ACC112 (cell line): ENCODE results near the gene SLC17A4.

Experiments
- H2AFZ ChIP-seq: fragments of 200-600 bp; sonication (generic); one replicate; pipeline ENCODE4 v1.6.0; 2017; ENCODE audit warnings: antibody characterized with exemption, low read length; ENCODE audit not compliant: unreplicated experiment
- H3K27ac ChIP-seq: fragments of 200-600 bp; sonication (generic); 2 replicates; pipeline ENCODE4 v1.5.1; 2014; ENCODE audit warnings: low read depth, mild to moderate bottlenecking, antibody characterized with exemption, low read length, moderate library complexity
- H3K27me3 ChIP-seq: fragments of 200-600 bp; sonication (generic); 2 replicates; pipeline ENCODE4 v1.6.1; 2014; ENCODE audit warnings: mild to moderate bottlenecking, antibody characterized with exemption, low read length, moderate library complexity, mixed read lengths; ENCODE audit not compliant: insufficient read depth
- H3K36me3 ChIP-seq: fragments of 200-600 bp; sonication (generic); 2 replicates; pipeline ENCODE4 v1.6.1; 2016; ENCODE audit warnings: mild to moderate bottlenecking, antibody characterized with exemption, low read length, moderate library complexity, mixed read lengths; ENCODE audit not compliant: insufficient read depth
- H3K4me1 ChIP-seq: fragments of 200-600 bp; sonication (generic); one replicate; pipeline ENCODE4 v1.6.1; 2016; ENCODE audit warnings: low read length, mixed read lengths; ENCODE audit not compliant: insufficient read depth, unreplicated experiment, control insufficient read depth
- H3K4me3 ChIP-seq: fragments of 200-600 bp; sonication (generic); 2 replicates; pipeline ENCODE4 v1.5.1; 2014; ENCODE audit warnings: mild to moderate bottlenecking, low read depth, low read length
- H3K79me2 ChIP-seq: fragments of 200-600 bp; sonication (generic); one replicate; pipeline ENCODE4 v1.6.0; 2016; ENCODE audit warnings: low read length; ENCODE audit not compliant: control insufficient read depth, unreplicated experiment, insufficient read depth

The SLC17A4 gene

DNA sequence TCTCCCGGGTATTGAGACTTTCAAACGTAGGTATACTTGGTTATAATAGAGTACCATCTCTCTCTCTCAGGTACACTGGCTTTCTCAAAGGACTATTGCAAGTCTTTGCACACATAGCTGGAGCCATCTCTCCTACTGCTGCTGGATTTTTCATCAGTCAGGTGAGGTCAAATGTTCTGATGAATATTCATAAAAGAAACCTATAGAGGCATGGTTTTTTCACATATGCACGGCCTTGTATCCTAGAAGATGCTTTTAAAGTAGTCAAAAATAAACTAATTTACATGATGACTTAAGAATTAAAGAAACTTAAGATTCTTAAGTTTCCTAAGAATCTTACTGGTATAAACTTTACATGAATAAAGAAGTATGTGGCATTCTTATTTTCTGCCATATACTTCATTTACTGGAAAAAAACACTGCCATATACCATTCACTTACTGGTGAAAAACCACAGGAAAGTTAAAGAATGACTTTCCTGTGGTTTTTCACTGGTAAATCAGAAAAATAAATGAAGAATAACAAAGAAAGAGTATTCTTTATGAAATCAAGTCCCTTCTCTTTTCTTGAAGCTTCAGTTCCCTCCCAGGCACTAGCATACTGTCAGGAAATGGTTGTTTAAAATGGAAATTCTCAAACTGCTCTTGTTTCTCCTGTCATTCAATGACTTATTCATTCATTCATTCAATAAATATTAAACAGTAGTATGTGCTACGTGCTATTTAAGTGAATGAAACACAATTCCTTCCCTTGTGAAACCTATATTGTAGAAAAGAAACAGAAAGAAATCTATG lies 23.5 kb downstream of the SLC17A4 start:
- Histone ChIP-seq H2AFZ (no peak overlapping the region), H3K79me2 (no peaks in the 10 kb centered on the region), H3K4me3 (no peak overlapping the region), H3K27ac (no peak overlapping the region), H3K27me3 (peaks cover 54% of the 10 kb centered on the region), H3K36me3 (no peaks in the 10 kb centered on the region), H3K4me1 (no peaks in the 10 kb centered on the region)

DNA sequence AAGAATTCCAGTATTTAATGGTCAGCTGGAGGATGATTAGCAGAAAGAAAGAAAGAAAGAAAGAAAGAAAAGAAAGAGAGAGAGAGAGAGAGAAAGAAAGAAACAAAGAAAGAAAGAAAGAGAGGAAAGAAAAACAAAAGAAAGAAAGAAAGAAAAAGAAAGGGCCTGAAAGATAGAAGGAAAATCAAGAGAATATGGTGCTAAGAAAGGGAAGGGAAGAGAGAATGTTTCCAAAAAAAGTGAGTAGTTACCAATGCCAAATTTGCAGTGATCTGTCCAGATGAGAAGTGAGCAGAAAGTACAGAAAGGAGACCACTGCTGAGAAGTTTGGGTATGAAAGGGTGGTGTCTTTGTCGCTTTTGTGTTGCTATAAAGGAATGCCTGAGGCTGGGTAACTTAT lies 26.6 kb downstream of the SLC17A4 start:
- peaks cover 42% of the 10 kb centered on the region for H3K27me3 ChIP-seq
- H3K36me3 ChIP-seq: no peaks in the 10 kb centered on the region
- no peak overlapping the region for H3K27ac ChIP-seq
- no peak overlapping the region for H3K4me3 ChIP-seq
- no peaks in the 10 kb centered on the region for H3K79me2 ChIP-seq
- no peak overlapping the region for H2AFZ ChIP-seq
- no peaks in the 10 kb centered on the region for H3K4me1 ChIP-seq

DNA sequence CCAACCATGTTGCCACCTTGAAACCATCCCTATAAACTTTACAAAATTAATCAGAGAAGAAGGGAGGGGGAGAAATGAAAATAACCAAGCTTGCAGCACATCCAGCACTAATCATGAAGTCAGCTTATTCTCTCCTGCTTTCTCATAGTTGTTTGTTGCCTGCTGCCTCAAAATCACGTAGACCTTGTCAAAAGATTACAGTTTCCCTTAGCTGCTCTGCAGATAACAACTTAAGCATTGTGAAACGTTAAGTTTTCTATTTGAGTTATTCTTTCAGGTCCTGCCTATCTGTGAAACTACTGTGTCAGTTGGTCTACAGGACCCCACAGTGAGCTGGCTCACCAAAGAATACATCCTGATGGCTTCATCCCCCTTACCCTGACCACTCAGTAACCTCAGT lies 32.9 kb downstream of the SLC17A4 start:
- H3K79me2 ChIP-seq: no peaks in the 10 kb centered on the region
- H2AFZ ChIP-seq: no peak overlapping the region

DNA sequence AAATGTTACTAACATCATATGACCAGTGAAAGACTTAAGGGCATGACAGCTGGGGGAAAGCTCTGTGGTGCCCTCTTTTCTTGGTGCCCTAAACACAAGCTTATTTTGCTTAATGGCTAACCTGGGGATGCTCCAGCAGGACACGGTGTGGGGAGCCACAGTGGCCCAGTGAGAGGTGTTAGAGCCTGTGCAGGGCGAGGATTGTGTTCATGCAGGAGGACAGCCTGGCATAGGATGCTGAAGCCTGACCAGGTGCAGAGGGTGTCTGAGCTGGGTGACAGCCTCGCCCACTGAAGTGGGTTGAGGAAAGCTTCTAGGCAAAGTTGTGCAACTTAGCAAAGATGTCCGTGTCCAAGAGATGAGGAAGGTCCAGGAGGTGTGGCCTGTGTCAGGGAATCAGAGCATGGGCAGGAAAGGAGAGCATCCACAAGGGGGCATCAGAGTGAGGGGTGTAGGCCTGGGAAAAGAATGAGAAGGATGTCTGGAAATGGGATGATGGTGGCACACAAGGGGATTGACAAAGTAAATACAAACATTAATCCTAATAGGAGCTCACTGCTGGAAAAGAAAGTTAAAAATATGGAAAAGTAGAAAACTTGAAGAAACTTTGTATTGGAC lies 33.9 kb downstream of the SLC17A4 start:
- H3K4me1 ChIP-seq: no peaks in the 10 kb centered on the region
- no peak overlapping the region for H3K27ac ChIP-seq
- no peaks in the 10 kb centered on the region for H3K36me3 ChIP-seq
- peaks cover under 1% of the 10 kb centered on the region; the same call in 1 of the 2 replicates for H3K27me3 ChIP-seq
- H3K79me2 ChIP-seq: no peaks in the 10 kb centered on the region
- no peak overlapping the region for H2AFZ ChIP-seq
- no peak overlapping the region for H3K4me3 ChIP-seq

More for the DNA sequence above, 32.9 kb downstream of the SLC17A4 start:
- Histone ChIP-seq H3K4me1 (no peaks in the 10 kb centered on the region), H3K4me3 (no peak overlapping the region), H3K27me3 (no peaks in the 10 kb centered on the region; the same call in 1 of the 2 replicates), H3K36me3 (no peaks in the 10 kb centered on the region), H3K27ac (no peak overlapping the region)

DNA sequence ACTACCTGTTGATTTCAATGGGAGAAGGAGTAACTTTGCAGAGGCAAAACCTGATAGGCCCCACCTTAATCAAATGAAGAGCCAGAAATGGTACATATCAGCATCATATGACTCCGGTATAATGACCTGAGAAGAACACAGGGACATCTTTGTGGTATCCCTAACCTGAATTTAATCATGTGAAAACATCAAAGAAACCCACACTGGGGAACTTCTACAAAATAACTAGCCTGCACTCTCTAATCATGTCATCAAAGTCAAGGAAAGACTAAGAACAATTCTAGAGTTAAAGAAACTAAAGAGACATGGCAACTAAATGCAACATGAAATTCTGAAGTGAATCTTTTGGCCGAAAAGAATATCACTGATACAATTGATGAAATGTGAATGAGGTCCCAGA lies 34.9 kb downstream of the SLC17A4 start:
- no peaks in the 10 kb centered on the region for H3K79me2 ChIP-seq
- H2AFZ ChIP-seq: no peak overlapping the region
- H3K27ac ChIP-seq: no peak overlapping the region
- no peaks in the 10 kb centered on the region for H3K36me3 ChIP-seq
- no peak overlapping the region for H3K4me3 ChIP-seq
- H3K4me1 ChIP-seq: no peaks in the 10 kb centered on the region
- H3K27me3 ChIP-seq: peaks cover 4% of the 10 kb centered on the region; the same call in 1 of the 2 replicates

DNA sequence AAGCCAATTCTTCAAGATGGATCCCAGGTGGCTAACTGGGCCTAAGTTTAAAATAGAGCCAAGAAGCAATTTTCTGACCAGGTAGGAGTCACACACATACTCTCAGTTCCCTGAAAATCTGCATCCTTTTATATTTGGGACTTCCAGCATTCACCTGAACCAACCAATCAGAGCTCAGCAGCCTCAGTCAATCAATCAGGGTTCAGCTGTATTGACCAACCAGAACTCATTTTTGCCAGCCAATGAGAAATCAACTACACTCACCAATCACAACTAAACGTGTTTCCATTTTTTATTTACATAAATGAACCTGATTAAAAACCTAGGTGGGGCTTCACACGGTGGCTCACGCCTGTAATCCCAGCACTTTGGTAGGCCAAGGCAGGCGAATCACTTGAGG lies 37.5 kb downstream of the SLC17A4 start:
- Histone ChIP-seq H3K36me3 (no peaks in the 10 kb centered on the region), H3K27ac (no peak overlapping the region), H3K4me1 (no peaks in the 10 kb centered on the region), H3K27me3 (peaks cover 19% of the 10 kb centered on the region; the same call in 1 of the 2 replicates), H3K79me2 (no peaks in the 10 kb centered on the region), H3K4me3 (no peak overlapping the region), H2AFZ (no peak overlapping the region)

DNA sequence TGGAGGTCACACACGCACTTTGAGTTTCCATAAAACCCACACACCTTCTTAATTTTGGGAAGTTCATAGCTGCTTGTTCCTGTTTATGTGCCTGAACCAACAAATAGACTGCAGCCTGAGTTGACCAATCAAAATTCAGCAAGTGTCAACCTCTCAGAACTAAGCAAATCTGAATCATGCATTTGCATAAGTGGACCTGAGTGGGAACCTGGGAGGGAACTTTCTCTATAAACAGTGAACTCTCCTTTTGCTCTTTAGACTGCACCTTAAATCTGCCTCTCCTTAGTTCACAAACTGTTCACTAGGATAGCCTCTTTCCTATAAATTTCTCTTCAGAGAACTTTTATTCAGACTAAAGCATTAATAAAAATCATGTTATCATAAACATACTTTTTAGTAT lies 39.4 kb downstream of the SLC17A4 start:
- H2AFZ ChIP-seq: no peak overlapping the region
- H3K27me3 ChIP-seq: peaks cover 30% of the 10 kb centered on the region
- no peaks in the 10 kb centered on the region for H3K36me3 ChIP-seq
- H3K4me3 ChIP-seq: no peak overlapping the region
- H3K27ac ChIP-seq: no peak overlapping the region
- no peaks in the 10 kb centered on the region for H3K4me1 ChIP-seq
- no peaks in the 10 kb centered on the region for H3K79me2 ChIP-seq

DNA sequence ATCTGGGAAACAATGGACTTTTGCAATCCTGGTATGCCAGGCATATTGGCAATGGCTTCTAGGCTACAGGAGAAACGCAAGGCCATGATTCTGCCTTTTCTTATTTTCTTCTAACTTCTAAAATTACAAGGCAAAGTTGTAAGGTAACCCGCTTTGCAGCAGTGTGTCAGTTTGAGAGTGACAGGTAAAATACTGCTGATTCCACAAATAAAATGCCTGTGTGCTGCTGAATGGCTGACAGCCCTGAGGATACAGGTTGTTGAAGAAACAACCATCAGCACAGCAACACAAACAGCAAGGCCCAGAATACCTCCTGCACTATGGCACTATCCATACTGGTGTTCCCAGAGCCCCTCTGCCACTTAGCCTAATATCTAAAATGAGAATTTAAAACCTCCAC lies 40.2 kb downstream of the SLC17A4 start:
- H3K27ac ChIP-seq: no peak overlapping the region
- H3K4me1 ChIP-seq: no peaks in the 10 kb centered on the region
- peaks cover 34% of the 10 kb centered on the region for H3K27me3 ChIP-seq
- no peaks in the 10 kb centered on the region for H3K36me3 ChIP-seq
- no peaks in the 10 kb centered on the region for H3K79me2 ChIP-seq
- no peak overlapping the region for H2AFZ ChIP-seq
- H3K4me3 ChIP-seq: no peak overlapping the region

DNA sequence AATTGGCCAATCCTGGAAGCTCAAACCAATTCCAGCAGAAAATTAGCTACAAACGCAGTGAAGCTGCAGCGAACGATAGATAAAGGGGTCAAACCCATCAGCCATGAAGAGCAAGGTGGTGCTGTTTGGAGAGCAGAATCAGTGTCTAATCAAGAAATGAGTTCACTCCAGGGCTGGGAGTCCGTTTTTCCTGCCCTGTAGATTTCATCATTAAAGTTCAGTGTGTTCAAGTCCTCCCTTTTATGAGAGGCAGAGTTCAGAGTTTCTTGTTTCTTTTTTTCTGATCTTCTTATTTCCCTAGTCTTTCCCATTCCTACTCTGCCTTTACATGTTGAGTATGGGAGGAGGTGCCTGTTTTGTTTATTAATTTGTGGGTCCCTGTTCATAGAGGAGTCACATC lies 46.9 kb downstream of the SLC17A4 start:
- Histone ChIP-seq H3K79me2 (no peaks in the 10 kb centered on the region), H3K27me3 (peaks cover 77% of the 10 kb centered on the region), H3K4me1 (no peaks in the 10 kb centered on the region), H3K4me3 (no peak overlapping the region), H3K36me3 (no peaks in the 10 kb centered on the region), H3K27ac (no peak overlapping the region), H2AFZ (no peak overlapping the region)

DNA sequence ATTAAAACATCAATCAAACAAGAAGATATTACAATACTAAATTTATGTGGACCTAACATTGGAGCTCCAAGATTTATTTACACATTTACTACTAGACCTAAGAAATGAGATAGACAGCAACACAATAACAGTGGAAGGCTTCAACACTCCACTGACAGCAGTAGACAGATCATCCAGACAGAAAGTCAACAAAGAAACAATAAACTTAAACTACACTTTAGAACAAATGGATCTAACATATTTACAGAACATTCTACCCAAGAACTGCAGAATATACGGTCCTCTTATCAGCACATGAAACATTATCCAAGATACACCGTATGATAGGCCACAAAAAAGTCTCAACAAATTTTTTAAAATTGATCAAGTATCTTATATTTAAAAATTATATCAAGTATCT lies 50.3 kb downstream of the SLC17A4 start:
- H3K36me3 ChIP-seq: no peaks in the 10 kb centered on the region
- H3K4me3 ChIP-seq: no peak overlapping the region
- no peaks in the 10 kb centered on the region for H3K79me2 ChIP-seq
- H3K4me1 ChIP-seq: no peaks in the 10 kb centered on the region
- no peak overlapping the region for H3K27ac ChIP-seq
- H3K27me3 ChIP-seq: peaks cover 85% of the 10 kb centered on the region
- no peak overlapping the region for H2AFZ ChIP-seq

DNA sequence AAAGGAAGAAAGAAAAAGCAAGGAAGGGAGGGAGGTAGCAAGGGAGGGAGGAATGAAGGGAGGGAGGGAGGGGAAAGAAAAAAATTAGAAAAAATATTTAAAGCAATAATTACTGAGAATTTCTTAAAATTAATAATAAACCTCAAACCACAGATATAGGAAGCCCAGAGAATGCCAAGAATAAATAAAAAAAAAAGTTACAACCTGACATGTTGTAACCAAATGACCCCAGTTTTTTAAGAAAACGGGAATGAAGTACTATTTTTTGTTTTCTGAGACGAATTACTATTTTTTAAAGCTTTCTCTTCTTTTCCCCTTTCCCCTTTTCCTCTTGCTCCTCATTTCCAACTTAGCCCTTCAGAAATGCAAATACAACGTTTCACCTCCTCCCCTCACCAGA lies 60.7 kb downstream of the SLC17A4 start:
- no peak overlapping the region for H3K4me3 ChIP-seq
- H3K27ac ChIP-seq: no peak overlapping the region
- H3K4me1 ChIP-seq: no peaks in the 10 kb centered on the region
- H3K27me3 ChIP-seq: peaks cover 69% of the 10 kb centered on the region
- no peaks in the 10 kb centered on the region for H3K36me3 ChIP-seq
- no peak overlapping the region for H2AFZ ChIP-seq
- H3K79me2 ChIP-seq: no peaks in the 10 kb centered on the region
